GM18502 (cell line): ENCODE results near the gene GMEB2.
"Not testable (repeated sequence)": the region's sequence is repeated elsewhere in the genome, so short reads cannot be mapped to it uniquely, and the experiment has no call there.

Source experiments
- ATAC-seq: cut with Tn5 transposase; IDR thresholded peaks from one replicate; pipeline ENCODE4 v1.9.1; 2021; ENCODE audit warnings: mild to moderate bottlenecking; ENCODE audit not compliant: unreplicated experiment, poor library complexity

Gene GMEB2

DNA sequence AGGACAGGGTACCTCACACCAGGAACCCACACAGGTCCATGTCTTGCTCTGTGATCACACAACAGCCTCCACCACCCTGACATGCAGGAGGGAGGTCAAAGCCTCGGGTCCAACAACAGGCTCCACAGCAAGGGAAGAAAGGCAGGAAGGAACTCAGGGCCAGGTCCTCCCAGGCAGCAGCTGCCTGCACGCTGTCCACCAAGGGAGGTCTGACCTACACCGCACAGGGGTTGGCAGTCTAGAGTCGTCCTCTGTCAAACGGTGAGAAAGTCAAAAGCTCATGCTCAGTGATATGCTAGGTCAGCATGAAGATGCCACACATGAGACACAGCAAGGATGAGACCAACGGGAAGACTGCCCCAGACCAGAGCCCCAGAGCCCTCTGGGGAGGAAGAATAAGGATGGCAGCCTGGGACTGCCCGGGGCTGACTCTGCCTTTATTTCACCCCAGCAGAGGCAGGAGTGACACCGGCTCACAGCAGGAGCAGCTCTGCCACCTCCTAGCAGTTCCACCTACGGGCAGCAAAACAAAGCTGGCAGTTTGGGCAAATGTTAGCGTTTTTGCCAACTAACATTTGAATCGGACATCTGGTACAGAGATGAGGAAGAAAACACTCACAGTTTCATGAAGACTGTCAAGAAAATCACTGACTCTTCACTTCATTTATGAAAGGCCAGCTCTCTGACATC, 8.5 kb downstream of the GMEB2 start:
- ATAC-seq, result no peak

DNA sequence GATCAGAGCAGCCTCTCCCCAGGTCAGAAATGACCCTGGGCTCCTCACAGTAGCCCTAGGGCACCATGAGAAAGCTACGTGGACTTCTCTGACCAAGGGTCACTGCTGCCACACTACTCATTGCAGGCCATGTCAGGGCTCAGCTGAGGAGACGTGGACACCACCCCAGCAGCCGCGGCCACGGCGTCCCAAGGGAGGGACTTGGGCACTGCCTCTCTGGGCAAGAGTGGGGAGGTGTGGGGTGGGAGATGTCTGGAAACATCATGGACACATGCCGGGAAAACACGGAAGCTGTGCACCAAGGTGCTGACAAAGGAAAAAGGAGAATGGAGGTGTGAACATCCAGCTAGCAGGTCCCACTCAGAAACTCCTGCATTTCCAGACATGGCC, 9.0 kb downstream of the GMEB2 start:
- no peak for ATAC-seq

DNA sequence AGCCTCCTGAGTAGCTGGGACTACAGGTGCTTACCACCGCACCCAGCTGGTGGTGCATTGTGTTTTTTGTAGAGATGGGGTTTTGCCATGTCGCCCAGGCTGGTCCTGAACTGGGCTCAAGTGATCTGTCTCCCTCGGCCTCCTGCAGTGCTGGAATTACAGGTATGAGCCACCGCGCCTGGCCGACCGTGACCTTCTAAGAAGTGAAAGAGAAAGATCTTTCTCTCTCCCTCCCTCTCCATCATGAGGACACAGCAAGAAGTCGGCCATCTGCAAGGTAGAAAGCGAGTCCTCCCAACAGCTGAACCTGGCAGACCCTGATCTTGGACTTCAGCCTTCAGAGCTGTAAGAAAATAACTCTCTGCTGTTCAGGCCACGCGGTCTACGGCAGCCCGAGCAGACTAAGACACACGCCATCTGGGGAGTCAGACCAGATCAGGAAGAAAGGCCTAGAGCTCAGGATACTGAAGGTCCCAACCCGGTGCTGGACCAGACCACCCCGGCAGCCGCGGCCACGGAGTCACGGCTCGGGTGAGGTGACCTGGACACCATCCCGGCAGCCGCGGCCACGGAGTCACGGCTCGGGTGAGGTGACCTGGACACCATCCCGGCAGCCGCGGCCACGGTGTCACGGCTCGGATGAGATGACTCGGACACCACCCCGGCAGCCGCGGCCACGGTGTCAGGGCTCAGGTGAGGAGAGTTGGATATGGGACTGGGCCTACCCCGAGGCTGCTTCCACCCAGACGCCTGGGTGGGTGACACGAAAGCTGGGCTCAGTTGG, 9.6 kb downstream of the GMEB2 start:
- no peak for ATAC-seq

DNA sequence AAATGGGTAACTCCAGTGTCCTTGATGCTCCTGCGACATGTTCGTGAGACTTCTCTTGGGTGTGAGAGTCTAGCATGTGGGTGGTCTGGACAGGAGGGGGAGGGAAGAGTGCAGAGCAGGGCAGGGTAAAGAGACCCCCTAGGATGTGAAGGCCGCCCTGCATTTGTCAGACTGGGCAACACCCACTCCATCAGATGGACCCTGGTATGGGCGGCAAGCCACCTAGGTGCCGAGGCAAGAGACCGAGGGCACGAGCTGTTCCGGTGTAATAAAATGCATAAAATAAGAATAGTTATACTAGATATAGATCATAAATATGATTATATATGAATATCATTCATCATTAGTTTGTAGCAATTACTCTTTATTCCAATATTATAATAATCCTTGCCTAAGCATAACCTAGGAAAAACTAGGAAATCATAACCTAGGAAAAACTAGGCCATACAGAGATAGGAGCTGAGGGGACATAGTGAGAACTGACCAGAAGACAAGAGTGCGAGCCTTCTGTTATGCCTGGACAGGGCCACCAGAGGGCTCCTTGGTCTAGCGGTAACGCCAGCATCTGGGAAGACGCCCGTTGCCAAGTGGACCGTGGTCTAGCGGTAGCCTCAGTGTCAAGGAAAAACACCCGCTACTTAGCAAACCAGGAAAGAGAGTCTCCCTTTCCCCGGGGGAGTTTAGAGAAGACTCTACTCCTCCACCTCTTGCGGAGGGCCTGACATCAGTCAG, 12.9 kb downstream of the GMEB2 start:
- not testable (repeated sequence) for ATAC-seq

DNA sequence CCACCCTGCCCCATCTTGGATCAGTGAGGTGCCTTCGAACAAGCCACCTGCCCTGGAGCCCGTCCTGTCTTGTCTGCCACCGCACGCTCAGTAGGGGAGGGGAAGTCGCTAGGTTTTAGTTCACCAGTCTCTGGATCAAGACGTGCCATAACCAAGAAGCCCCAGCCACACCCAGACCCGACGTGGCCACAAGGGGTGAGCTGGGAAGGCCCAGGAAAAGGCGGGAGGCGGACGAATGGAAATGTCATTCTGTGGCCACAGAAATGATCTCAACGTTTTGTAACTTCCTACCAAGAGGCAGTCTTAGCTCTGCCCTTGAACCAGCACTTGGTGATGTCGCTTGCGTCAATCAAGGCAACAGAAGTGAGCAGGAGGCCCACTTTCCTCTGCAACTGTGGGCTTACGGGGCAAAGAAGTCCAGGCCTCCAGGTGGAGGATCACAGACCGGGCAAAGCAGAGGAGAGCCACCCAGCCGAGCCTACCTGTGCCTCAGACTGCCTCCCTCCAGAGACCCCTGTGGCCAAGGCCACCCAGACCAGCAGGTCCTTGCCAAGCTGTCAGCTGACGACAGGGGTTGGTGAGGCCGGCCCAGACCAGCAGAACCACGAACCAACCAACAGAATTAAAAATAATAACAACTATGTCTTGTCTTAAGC, 14.5 kb downstream of the GMEB2 start:
- no peak for ATAC-seq

DNA sequence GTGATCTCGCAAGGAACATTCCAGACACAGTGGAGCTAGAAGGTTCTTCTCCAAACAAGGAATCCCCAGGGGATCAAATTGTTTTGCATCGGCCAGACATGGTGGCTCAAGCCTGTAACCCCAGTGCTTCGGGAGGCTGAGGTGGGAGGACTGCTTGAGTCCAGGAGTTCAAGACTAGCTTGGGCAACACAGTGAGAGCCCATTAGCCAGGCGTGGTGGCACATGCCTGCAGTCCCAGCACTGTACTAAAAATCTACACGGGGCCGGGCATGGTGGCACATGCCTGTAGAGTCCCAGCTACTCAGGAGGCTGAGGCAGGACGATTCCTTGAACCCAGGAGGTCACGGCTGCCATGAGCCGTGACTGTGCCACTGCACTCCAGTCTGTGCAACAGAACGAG, 15.3 kb downstream of the GMEB2 start:
- ATAC-seq, result no peak

DNA sequence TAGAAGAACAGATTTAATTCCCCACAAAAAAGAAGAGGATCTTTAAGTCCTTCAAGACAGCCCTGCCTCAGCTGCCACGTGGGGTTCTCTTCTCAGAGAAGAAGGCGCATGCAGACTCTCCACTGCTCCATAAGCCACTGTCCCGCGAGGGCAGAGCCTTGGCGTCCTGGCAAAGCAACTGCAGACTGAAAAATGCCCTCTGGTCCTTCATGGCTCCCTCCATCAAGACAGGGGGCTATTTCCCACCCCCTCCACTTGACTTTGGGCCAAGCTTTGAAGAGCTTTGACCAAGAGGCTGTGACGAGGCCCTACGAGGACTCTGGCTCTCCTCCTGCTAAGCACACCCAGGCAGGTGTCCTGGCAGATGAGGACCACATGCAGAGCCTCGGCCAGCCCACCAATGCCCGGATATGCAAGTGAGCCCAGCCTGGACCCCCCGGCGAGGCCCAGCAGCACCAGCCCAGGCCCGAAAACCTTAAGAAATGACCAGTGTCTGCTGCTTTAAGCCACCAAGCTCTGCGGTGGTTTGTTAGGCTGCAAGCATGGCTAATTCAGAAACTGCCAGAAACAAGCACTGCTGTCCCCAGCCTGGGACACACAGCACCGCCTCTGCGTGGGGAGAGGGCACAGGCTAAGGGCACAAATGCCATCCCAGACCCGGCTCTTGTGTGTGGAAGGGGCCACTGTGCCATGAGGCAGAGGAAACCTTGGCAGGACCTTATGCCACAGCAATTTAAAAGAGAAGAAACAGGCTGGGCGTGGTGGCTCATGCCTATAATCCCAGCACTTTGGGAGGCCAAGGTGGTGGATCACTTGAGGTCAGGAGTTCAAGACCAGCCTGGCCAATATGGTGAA, 16.1 kb downstream of the GMEB2 start:
- ATAC-seq, result no peak

DNA sequence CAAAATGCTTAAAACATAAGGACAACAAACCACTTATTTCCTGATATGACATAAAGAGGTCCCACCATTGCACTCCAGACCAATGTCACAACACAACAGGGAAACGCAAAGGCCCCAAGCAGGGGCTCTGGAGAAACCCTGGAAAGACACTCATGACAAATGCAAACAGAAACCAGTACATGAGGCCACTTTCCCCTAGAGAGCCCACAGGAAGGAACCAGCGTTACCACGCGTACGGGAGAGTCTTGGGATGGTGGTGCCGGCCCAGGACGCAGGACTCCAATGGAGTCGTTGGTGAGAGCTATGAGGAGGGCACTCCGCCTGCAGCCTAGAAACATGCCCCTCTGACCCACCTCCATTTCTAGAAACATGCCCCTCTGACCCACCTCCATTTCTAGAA, 20.2 kb downstream of the GMEB2 start:
- ATAC-seq, result no peak

DNA sequence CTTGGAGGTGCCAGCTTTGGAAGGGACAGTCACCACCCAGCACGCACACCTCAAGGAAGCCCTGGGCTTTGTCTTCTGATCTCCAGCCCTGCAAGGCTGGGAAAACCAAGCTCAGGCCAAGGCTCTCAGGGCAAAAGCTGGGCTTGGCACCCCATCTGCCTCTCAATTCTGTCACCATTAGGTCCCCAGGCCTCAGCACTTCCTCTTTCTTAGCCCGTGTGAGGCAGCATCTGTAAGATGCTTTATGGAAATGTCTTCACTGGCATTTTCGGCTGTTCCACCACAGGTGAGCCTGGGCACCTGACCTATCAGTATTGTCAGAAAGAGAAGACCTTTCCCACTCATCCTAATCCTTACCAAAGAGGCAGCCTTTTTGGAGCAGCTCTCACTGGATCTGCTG, 24.6 kb downstream of the GMEB2 start:
- ATAC-seq, result no peak

DNA sequence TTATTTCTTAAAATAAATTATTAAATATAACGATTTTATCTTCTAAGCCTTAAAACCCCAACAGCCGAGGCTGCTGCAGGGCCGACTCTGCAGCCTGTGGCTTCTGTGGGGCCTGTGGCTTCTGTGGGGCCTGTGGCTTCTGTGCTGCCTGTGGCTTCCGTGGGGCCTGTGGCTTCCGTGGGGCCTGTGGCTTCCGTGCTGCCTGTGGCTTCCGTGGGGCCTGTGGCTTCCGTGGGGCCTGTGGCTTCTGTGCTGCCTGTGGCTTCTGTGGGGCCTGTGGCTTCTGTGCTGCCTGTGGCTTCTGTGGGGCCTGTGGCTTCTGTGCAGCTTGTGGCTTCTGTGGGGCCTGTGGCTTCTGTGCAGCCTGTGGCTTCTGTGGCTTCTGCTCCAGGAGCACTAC, 25.2 kb downstream of the GMEB2 start:
- not testable (repeated sequence) for ATAC-seq

DNA sequence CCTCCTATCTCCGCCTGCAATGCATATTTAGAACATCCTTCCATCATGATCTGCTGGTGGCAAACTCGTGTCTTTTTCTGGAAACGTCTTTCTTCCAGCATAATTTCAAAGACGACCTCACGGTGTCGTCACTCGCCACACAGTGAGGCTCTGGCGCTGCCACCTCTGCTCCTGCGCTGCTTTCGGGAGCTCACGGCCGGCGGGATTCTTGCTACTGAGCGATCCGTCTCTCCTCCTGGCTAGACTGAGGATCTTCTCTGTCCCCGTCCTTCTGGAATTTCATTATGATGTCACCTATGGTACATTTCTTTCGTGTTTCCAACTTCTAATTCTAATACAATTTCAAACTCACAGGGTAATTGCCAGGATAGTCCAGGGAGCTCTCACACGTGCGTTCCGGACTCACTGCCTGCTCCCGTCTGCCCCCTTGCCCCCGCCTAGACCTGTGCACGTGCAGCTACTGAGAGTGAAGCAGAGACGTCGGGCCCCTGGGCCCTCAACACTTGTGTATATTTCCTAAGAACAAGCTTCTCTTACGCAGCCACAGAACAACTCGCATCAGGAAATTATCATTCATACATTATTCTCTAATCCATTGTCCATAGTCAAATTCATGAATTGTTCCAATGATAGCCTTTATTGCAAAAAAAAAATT, 27.4 kb downstream of the GMEB2 start:
- no peak for ATAC-seq

DNA sequence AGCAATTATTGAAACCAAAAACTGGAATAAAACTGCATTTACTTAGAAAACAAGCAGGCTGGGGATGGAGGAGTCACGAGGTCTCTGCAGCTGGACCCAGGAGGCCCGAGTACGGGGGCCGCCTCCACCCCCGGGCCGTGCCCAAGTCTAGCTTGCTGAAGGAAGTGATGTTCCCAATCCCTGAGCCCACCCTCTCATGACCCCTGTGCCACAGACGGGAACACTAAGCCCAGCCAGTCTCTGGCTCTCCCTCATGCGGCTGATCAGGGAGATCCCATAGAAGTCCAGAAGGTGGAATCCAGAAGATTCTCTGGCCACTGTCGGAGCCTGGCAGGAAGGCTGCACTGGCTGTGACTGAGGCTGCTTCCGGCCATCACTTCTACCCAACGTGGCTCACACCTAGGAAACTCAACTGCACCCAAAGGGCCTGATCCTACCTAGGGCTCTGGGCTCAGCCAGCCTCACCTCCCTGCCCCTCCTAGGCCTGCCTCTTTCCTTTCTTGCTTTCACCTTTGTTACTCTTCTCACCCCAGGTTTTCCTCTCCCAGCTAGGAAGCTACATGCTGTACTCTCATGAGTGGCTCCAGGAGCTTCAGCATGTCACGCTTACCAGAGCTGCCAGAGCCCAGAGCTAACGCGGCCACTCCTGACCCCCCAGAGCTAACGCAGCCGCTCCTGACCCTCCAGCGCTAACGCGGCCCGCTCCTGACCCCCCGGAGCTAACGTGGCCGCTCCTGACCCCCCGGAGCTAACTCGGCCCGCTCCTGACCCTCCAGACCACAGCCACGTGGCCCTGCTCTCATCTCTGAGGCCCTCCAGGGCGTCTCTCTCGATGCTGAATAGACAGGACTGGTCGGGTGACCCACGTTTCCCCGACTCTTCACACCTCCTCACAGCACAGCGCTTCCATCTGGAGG, 28.2 kb downstream of the GMEB2 start:
- no peak for ATAC-seq

DNA sequence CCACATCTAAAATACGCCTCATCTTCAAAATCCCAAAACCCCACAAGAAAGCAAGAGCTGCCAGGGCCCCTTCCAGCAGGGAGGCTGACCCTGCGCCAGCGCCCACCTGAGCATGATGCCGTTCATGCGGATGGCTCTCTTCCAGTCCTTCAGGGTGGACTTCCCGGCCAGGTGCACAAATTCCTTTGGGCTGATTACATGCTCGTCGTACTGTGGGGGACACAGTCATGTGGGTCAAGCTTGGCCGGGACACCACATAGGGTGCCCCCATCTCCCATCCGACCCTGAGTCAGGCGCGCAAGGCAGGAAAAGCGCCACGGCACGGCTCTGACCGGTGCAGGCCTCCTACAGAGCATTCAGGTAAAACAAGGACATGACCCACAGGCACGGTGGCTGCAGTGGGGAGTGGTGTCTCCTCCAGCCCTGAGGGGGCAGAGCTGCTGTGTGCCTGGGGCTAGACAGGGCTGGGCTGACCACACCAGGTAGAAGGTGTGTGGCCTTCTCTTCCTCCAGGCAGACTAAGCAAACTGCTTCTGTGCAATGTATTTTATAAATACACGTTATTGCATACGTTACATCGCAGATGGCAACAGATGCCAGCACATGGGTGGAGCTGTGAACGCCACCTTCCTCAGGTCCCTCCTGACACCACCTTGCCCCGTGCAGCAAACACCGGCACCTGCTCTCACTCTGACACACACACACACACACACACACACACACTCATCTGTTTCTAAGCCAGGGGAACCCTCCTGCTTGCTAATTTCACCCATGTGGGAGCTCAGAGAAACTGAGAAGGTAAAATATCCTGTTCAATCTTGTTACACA, 29.0 kb downstream of the GMEB2 start:
- ATAC-seq, result no peak

DNA sequence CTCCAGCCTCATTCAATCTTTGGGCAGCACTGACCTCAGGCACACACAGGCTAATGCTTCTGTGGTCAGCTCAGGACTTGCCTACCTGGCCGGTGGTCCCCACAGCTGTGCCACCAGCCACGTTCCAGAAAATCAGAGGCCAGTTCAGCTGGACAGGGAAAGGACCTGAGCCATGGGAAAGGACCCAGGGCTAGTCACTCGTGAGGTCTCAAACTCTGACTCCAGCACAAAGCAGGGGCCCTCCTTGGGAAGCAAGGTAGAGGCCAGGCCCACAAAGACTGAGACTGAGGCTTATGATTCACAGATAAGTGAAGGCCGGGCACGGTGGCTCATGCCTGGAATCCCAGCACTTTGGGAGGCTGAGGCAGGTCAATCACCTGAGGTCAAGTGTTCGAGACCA, 30.5 kb downstream of the GMEB2 start:
- no peak for ATAC-seq

DNA sequence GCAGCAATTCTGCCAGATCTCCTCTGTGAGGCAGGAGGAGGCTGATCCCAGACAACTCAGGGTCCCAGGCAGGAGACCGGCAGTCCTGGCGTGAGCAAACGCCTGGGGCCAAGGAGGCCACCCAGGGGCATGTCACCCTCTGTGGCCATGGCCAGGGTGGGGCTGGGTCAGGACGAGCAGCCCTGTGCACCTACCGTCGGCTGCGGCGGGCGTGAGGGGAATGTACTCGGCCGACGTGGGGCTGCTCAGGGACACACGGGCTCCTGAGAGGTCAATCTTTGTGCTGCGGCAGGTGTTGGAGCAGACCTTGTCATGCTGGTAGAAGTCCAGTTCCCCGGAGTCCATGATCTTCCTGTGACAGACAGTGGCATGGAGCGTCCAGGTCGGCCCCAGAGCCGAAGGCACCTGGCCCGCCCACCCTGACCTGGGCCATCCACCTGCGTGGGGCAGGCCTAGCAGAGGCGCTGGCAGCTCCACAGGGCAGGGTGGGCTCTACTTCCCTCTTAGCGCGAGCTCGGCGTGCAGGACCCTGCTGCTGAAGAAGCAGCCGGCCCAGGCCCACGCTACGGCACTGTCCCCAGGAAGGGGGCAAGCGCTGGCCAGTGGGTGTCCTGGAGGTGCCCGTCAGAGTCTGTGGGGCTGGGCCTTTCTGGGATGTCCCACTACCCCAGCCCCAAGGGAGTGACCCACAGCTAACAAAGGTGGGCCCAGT, 31.3 kb downstream of the GMEB2 start:
- ATAC-seq, result no peak

DNA sequence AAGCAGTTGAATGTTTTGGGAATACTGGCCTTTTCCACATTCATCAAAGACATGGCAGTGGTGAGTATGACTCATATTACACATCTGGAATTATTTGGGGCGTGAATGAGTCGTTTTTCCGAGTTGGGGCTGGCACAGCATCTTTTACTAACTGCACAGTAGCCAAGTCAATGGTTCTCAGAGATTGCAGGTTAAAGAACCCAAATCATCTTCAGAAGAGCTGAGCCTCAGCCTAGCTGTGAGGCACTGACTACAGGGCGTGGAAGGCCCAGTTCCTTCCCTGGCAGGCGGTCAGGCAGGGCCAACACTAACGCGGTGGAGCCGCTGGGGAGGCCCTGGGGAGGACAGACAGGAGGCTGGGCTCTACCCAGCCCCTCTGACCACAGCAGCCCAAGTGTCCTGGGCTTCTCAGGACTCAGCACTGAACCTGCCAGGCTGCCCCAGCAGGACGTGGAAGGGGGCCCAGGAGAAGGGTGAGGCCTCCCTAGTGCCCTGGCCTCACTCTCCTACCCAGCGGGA, 32.8 kb downstream of the GMEB2 start:
- ATAC-seq, result no peak

DNA sequence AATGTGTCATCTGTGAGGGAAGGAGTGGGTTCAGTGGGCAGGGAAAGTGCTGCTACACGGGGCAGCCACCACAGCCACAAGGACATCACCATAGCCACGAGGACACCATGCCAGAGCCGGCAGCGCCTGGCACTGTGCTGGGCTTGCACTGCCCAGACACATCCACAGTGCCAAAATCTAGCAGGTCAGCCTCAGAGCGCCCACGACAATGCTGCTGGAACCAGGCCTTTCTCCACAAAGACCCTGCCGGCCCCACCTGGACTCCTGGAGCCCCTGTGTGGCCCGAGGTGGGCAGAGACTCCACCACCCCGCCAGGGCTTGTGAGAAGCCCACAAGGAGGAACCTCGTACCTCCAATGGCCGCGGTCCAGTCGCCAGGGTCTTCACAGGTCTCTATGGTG, 34.2 kb downstream of the GMEB2 start:
- ATAC-seq, result no peak
